ENCODE measurements around the gene NTRK1.

The NTRK1 gene

GRCh38 chr1:156848461-156849150 lies 12.1 kb upstream of the NTRK1 start:
- Histone ChIP-seq H3K9me3 (ENCODE audit: control insufficient read depth, low read length) (no peaks in the 10 kb centered on the region), H3K4me3 (ENCODE audit: low read length) (no peak overlapping the region), H3K9ac (ENCODE audit: low read length) (no peak overlapping the region), H3K36me3 (ENCODE audit: control insufficient read depth, insufficient read depth, low read length, severe bottlenecking) (no peaks in the 10 kb centered on the region), H3K4me1 (ENCODE audit: control insufficient read depth, insufficient read depth, low read length) (peaks cover 6% of the 10 kb centered on the region), H3K27me3 (replicated peaks; ENCODE audit: control insufficient read depth, insufficient read depth, low read length) (peaks cover 57% of the 10 kb centered on the region)
- DNase-seq (ENCODE audit: low read depth): no peak

DNA sequence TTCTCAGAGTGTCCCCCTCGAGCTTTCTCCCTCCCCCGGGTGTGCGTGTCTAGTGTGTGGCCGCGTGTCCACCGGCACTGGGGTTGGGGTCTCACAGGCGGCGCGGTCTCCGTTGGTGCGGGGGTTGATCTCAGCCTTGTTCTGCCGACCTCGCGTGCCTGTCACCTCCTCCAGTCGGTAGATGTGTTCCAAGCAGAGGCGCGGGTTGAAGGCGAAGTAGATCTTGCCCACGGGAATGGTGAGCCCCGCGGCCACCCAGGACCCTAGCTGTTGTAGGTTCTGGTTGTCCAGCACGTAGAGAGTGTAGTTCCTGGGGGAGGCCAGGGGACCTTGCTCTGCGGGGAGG lies 11.5 kb upstream of the NTRK1 start:
- Histone ChIP-seq H3K36me3 (ENCODE audit: control insufficient read depth, insufficient read depth, low read length, severe bottlenecking) (no peaks in the 10 kb centered on the region), H3K9ac (ENCODE audit: low read length) (no peak overlapping the region), H3K9me3 (ENCODE audit: control insufficient read depth, low read length) (no peaks in the 10 kb centered on the region), H3K27me3 (replicated peaks; ENCODE audit: control insufficient read depth, insufficient read depth, low read length) (peaks cover 57% of the 10 kb centered on the region), H3K4me3 (ENCODE audit: low read length) (no peak overlapping the region), H3K4me1 (ENCODE audit: control insufficient read depth, insufficient read depth, low read length) (peaks cover 6% of the 10 kb centered on the region)
- DNase-seq (ENCODE audit: low read depth): no peak

DNA sequence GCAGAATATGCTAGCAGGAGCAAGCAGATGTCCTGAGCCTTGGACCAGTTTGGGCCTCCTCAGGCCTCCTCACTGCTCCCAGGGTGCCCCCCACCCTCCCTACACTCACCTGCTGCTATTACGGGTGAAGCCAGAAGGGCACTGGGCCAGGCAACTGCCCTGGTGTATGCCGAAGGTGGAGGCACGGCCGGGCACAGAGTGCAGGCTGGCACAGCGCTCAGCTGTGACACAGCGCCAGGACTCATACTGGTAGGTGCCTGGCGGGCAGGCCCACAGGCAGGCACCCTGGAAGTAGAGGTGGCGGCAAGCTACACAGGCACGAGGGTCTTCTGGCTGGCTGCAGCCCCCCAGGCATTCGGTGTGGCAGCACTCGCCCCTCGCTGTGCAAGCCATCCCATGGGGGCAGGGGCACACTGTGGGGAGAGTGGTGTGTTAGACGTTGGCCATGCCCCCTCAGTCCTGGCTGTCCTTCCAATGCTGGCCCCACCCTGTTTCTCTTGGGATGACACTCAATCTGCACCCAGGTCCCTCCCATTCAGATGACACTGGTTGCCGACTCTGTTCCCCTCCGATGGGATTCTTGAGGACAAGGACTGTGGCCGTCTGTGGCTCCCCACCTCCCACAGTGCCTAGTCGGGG lies 8.8 kb upstream of the NTRK1 start:
- no peaks in the 10 kb centered on the region for H3K36me3 ChIP-seq (ENCODE audit: control insufficient read depth, insufficient read depth, low read length, severe bottlenecking)
- H3K4me3 ChIP-seq (ENCODE audit: low read length): no peak overlapping the region
- no peaks in the 10 kb centered on the region for H3K9me3 ChIP-seq (ENCODE audit: control insufficient read depth, low read length)
- H3K9ac ChIP-seq (ENCODE audit: low read length): no peak overlapping the region
- H3K4me1 ChIP-seq (ENCODE audit: control insufficient read depth, insufficient read depth, low read length): peaks cover 6% of the 10 kb centered on the region
- peaks cover 35% of the 10 kb centered on the region for H3K27me3 ChIP-seq (replicated peaks; ENCODE audit: control insufficient read depth, insufficient read depth, low read length)
- DNase-seq (ENCODE audit: low read depth): no peak

GRCh38 chr1:156852418-156852874 lies 8.2 kb upstream of the NTRK1 start:
- Histone ChIP-seq H3K4me1 (ENCODE audit: control insufficient read depth, insufficient read depth, low read length) (peaks cover 6% of the 10 kb centered on the region), H3K36me3 (ENCODE audit: control insufficient read depth, insufficient read depth, low read length, severe bottlenecking) (no peaks in the 10 kb centered on the region), H3K27me3 (replicated peaks; ENCODE audit: control insufficient read depth, insufficient read depth, low read length) (peaks cover 32% of the 10 kb centered on the region), H3K4me3 (ENCODE audit: low read length) (no peak overlapping the region), H3K9ac (ENCODE audit: low read length) (no peak overlapping the region), H3K9me3 (ENCODE audit: control insufficient read depth, low read length) (no peaks in the 10 kb centered on the region)
- DNase-seq (ENCODE audit: low read depth): peak; percentile 30

DNA sequence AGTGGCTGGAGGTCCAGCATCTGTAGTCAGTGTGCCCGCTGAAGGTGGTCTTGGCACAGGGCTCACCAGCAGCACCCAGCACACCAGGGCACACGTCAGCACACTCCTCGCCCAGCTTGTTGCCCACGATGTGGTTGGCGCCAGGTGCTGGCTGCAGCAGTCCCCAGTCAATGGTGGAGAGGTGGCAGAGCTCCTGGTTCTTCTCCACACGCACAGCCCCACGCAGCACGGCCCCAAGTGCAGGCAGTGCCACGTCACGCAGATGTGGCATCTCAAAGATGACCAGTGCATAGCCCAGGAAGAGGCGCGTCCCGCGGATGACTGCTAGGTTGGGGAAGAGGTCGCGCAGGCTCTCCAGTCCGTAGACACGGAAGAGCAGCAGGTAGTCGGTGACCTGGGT lies 6.9 kb upstream of the NTRK1 start:
- Histone ChIP-seq H3K36me3 (ENCODE audit: control insufficient read depth, insufficient read depth, low read length, severe bottlenecking) (no peaks in the 10 kb centered on the region), H3K9ac (ENCODE audit: low read length) (no peak overlapping the region), H3K27me3 (replicated peaks; ENCODE audit: control insufficient read depth, insufficient read depth, low read length) (peaks cover 33% of the 10 kb centered on the region), H3K4me1 (ENCODE audit: control insufficient read depth, insufficient read depth, low read length) (peaks cover 6% of the 10 kb centered on the region), H3K4me3 (ENCODE audit: low read length) (no peak overlapping the region), H3K9me3 (ENCODE audit: control insufficient read depth, low read length) (no peaks in the 10 kb centered on the region)
- DNase-seq (ENCODE audit: low read depth): no peak

GRCh38 chr1:156854634-156855033 lies 6.0 kb upstream of the NTRK1 start:
- Histone ChIP-seq H3K27me3 (replicated peaks; ENCODE audit: control insufficient read depth, insufficient read depth, low read length) (peaks cover 39% of the 10 kb centered on the region), H3K36me3 (ENCODE audit: control insufficient read depth, insufficient read depth, low read length, severe bottlenecking) (no peaks in the 10 kb centered on the region), H3K4me3 (ENCODE audit: low read length) (no peak overlapping the region), H3K9ac (ENCODE audit: low read length) (no peak overlapping the region), H3K9me3 (ENCODE audit: control insufficient read depth, low read length) (no peaks in the 10 kb centered on the region), H3K4me1 (ENCODE audit: control insufficient read depth, insufficient read depth, low read length) (peaks cover 12% of the 10 kb centered on the region)
- no peak for DNase-seq (ENCODE audit: low read depth)

- H3K4me1 ChIP-seq (ENCODE audit: control insufficient read depth, insufficient read depth, low read length): peaks cover 20% of the 10 kb centered on the region
- no peaks in the 10 kb centered on the region for H3K36me3 ChIP-seq (ENCODE audit: control insufficient read depth, insufficient read depth, low read length, severe bottlenecking)
- peaks cover 50% of the 10 kb centered on the region for H3K27me3 ChIP-seq (replicated peaks; ENCODE audit: control insufficient read depth, insufficient read depth, low read length)
- H3K9me3 ChIP-seq (ENCODE audit: control insufficient read depth, low read length): no peaks in the 10 kb centered on the region
- no peak for DNase-seq (ENCODE audit: low read depth)
- no peak overlapping the region for H3K9ac ChIP-seq (ENCODE audit: low read length)
- no peak overlapping the region for H3K4me3 ChIP-seq (ENCODE audit: low read length)
Observed at GRCh38 chr1:156856282-156856785, 4.3 kb upstream of the NTRK1 start.

- Histone ChIP-seq H3K27me3 (replicated peaks; ENCODE audit: control insufficient read depth, insufficient read depth, low read length) (peaks cover 59% of the 10 kb centered on the region), H3K9ac (ENCODE audit: low read length) (no peak overlapping the region), H3K4me1 (ENCODE audit: control insufficient read depth, insufficient read depth, low read length) (peaks cover 15% of the 10 kb centered on the region), H3K4me3 (ENCODE audit: low read length) (no peak overlapping the region), H3K9me3 (ENCODE audit: control insufficient read depth, low read length) (no peaks in the 10 kb centered on the region), H3K36me3 (ENCODE audit: control insufficient read depth, insufficient read depth, low read length, severe bottlenecking) (no peaks in the 10 kb centered on the region)
- DNase-seq (ENCODE audit: low read depth): no peak
Observed at GRCh38 chr1:156857532-156857931, 3.1 kb upstream of the NTRK1 start.

DNA sequence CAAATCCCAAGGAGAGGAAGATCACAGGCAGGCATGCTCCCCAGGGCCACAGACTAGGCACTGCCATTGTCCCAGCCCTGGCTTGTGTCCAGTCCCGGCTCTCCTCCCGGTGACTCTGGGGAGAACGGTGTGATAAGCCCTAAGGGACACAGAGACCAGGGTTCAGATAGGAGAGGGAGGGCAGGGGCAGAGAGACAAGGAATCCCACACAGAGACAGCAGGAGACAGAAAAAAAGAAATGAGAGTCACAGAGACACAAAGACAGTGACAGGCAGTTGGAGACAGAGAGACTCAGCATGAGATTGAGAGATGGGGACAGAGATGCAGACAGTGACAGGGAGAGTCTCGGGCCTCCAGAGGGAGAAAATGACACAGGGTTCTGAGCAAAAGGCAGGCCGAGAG lies 2.1 kb upstream of the NTRK1 start:
- no peaks in the 10 kb centered on the region for H3K36me3 ChIP-seq (ENCODE audit: control insufficient read depth, insufficient read depth, low read length, severe bottlenecking)
- no peak overlapping the region for H3K9ac ChIP-seq (ENCODE audit: low read length)
- peaks cover 14% of the 10 kb centered on the region for H3K4me1 ChIP-seq (ENCODE audit: control insufficient read depth, insufficient read depth, low read length)
- no peaks in the 10 kb centered on the region for H3K9me3 ChIP-seq (ENCODE audit: control insufficient read depth, low read length)
- DNase-seq (ENCODE audit: low read depth): no peak
- H3K4me3 ChIP-seq (ENCODE audit: low read length): no peak overlapping the region
- peaks cover 54% of the 10 kb centered on the region for H3K27me3 ChIP-seq (replicated peaks; ENCODE audit: control insufficient read depth, insufficient read depth, low read length)

DNA sequence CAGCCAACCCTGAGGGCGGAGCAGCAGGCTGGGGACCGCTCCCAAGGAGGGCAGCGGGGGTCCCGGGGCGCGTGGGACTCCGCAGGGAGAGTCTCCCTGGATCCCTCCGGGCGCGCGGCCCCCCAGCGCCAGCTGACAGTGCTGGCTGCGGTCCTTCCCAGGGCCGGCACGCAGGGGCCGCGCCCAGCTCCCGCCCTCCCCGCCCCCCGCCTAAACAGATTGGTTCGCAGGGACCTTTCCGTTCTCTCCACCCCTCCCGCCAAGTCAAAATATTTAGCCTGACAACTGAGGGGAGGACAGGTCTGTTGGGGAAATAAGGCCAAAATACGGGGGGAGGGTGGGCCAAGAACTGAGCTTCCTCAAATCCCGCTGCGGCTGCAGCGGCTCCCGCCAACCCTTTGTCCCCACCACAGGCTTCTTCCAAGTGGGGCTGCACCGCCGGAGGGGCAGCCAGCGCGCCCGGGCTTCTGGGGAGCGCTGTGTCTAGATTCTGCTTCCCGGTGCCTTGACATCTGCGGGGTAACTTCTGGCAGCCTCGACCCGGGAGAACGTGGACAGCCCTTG lies 1.6 kb upstream of the NTRK1 start, which contains the start of gene INSRR:
Gene INSRR (minus strand): TSS at position 159 of the 564 bp plus-strand sequence. CDS start 496 bp downstream, outside the sequence.
- peak within 1 kb of the TSS; percentile 71 for H3K4me3 ChIP-seq (ENCODE audit: low read length)
- DNase-seq (ENCODE audit: low read depth): peak; percentile 26
- H3K9me3 ChIP-seq (ENCODE audit: control insufficient read depth, low read length): no peaks in the 10 kb centered on the region
- H3K4me1 ChIP-seq (ENCODE audit: control insufficient read depth, insufficient read depth, low read length): peaks cover 14% of the 10 kb centered on the region
- H3K9ac ChIP-seq (ENCODE audit: low read length): no peak within 1 kb of the TSS
- H3K27me3 ChIP-seq (replicated peaks; ENCODE audit: control insufficient read depth, insufficient read depth, low read length): peaks cover 54% of the 10 kb centered on the region
- H3K36me3 ChIP-seq (ENCODE audit: control insufficient read depth, insufficient read depth, low read length, severe bottlenecking): no peaks in the 10 kb centered on the region

DNA sequence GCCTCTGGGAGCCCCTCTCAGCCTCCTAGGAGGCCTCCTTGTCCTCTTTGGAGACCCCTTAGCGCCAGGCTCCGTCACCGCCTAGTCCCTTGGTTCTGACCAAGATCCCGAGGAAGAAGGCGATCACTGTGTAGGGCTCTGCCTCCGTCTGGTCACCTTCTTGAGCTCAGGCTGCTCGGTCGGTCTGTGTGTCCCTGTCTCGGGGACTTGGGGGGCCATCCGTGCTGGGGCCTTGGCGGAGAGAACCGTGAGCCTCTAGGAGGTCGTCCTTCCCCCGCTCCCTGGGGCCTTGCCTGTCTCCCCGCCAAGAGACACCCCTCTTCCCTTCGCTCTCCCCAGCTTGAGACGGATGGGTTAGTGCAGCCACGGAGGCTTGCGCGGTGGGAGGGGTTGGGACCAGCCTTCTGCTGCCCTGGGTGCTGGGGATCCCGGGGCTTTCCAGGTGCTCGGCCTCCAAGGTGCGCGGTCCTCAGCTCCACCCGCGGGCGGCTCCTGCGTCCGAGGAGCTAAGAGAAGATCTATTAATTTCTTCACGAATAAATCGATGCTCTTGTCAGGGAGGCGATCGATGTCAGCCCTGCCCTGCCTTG lies 1.0 kb upstream of the NTRK1 start:
- Histone ChIP-seq H3K9ac (ENCODE audit: low read length) (no peak overlapping the region), H3K4me1 (ENCODE audit: control insufficient read depth, insufficient read depth, low read length) (peaks cover 14% of the 10 kb centered on the region), H3K27me3 (replicated peaks; ENCODE audit: control insufficient read depth, insufficient read depth, low read length) (peaks cover 59% of the 10 kb centered on the region), H3K9me3 (ENCODE audit: control insufficient read depth, low read length) (no peaks in the 10 kb centered on the region), H3K36me3 (ENCODE audit: control insufficient read depth, insufficient read depth, low read length, severe bottlenecking) (no peaks in the 10 kb centered on the region), H3K4me3 (ENCODE audit: low read length) (peak overlapping the region; percentile 71)
- DNase-seq (ENCODE audit: low read depth): peak; percentile 55
